LNCaP clone FGC (cell line): ENCODE results near the gene SSTR5.

Source experiments
- DNase-seq: peaks from one replicate; pipeline ENCODE4 v3.0.0-alpha.2; 2011; ENCODE audit warnings: low read depth
- H3K4me3 ChIP-seq: 2 replicates; pipeline ENCODE4 v1.5.1; 2011; ENCODE audit warnings: mild to moderate bottlenecking, low read depth, low read length, control low read depth
- TF ChIP-seq, protein P1 (sequence below): IDR thresholded peaks from 2 replicates; pipeline ENCODE4 v1.5.1; 2012; ENCODE audit warnings: mild to moderate bottlenecking; ENCODE audit not compliant: control insufficient read depth, insufficient read depth; ENCODE audit errors: extremely low read depth

The SSTR5 gene

DNA sequence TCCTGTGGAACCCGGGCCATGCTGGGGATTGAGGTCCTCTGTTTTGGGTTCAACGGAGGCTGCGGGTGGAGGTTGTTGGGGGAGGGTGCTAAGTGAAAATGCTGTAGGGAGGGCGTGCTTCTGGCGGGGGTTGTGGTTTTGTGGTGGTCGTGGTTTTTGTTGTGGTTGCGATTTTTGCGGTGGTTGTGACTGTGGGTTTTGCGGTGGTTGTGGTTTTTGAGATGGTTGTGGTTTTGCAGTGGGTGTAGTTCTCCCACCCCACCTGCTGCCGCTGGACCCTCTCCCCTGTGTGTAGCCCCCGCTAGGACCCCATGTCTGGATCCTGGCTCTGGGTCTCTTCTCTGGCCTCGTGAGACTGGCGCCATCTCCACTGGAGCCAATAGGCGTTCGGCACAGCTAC lies 4.9 kb upstream of the SSTR5 start:
- TF ChIP-seq, protein P1, sequence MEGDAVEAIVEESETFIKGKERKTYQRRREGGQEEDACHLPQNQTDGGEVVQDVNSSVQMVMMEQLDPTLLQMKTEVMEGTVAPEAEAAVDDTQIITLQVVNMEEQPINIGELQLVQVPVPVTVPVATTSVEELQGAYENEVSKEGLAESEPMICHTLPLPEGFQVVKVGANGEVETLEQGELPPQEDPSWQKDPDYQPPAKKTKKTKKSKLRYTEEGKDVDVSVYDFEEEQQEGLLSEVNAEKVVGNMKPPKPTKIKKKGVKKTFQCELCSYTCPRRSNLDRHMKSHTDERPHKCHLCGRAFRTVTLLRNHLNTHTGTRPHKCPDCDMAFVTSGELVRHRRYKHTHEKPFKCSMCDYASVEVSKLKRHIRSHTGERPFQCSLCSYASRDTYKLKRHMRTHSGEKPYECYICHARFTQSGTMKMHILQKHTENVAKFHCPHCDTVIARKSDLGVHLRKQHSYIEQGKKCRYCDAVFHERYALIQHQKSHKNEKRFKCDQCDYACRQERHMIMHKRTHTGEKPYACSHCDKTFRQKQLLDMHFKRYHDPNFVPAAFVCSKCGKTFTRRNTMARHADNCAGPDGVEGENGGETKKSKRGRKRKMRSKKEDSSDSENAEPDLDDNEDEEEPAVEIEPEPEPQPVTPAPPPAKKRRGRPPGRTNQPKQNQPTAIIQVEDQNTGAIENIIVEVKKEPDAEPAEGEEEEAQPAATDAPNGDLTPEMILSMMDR, result no peak
- H3K4me3 ChIP-seq, result no peak overlapping the region
- DNase-seq, result no peak

DNA sequence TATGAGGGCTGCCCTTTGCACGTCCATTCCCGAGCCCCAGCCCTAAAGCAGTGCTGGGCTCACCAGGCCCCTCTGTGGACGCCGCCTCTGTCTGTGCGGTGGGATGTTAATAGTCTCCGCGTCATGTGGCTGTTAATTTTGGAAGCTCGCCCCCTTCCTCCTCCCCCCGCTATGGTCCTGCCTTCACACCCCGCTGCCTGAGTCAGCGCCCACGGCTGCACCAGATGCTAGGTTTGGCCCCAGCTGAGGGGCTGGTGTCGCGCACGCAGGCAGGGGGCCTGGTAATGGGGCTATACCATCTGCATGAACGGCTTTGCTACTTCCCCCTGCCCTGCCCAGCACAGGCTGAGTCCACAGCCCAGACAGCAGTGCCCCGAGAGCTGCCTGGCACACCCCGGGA lies 4.1 kb upstream of the SSTR5 start:
- TF ChIP-seq, protein P1, result no peak
- DNase-seq, result no peak
- H3K4me3 ChIP-seq, result no peak overlapping the region

DNA sequence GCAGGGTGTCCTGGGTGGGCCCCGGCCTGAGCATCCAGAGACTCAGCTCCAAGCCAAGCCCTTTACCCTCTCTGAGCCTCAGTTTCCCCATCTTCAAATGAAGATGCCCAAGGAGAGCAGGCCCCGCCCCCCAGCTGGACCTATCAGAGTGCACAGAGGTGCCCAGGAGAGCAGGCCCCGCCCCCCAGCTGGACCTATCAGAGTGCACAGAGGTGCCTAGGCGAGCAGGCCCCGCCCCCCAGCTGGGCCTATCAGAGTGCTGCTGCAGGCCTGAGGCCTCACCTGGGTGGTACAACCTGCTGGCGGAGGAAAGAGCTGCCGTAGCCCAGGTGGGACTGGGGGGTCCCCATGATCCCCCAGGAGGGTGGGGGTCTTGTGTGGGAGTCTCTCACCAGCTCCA lies 3.4 kb upstream of the SSTR5 start:
- no peak overlapping the region for H3K4me3 ChIP-seq
- TF ChIP-seq, protein P1, result no peak
- DNase-seq, result no peak

DNA sequence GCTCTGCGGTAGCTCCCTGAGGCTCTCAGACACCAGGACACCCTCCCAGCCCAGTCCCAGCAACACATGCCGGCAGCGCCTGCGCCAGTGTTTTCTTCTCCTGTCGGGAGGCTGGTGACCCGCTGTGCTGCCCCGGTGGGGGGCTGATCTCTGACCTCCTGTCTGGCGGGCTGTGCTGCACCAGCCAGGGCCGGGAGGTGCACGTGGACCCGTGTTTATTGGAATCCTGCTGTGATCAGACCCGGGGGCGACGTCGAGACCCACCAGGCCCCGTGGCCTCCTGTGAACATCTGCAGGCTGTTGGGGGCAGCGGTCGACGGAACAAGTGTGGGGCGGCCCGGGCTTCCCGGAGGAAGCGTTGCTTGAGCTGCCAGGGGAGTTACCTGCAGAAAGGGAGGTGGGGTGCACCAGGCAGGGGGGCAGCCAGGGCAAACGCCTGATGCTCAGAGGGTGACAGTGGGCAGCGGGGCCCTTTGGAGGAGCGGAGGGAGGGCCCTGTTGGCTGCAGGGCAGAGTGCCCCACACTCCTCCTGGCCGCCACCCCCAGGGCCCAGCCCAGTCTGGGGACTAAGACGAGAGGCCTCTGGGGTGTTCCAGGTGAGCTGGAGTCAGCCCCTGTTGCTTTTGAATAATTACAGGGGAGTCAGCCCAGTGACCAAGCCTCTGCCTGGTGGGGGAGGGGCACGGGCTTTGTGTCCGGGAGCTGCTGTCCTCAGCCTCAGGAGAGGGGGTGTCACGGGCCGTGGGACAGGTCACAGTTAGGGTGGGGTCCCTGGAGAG lies 2.3 kb upstream of the SSTR5 start:
- DNase-seq, result no peak
- TF ChIP-seq, protein P1, result no peak
- no peak overlapping the region for H3K4me3 ChIP-seq

DNA sequence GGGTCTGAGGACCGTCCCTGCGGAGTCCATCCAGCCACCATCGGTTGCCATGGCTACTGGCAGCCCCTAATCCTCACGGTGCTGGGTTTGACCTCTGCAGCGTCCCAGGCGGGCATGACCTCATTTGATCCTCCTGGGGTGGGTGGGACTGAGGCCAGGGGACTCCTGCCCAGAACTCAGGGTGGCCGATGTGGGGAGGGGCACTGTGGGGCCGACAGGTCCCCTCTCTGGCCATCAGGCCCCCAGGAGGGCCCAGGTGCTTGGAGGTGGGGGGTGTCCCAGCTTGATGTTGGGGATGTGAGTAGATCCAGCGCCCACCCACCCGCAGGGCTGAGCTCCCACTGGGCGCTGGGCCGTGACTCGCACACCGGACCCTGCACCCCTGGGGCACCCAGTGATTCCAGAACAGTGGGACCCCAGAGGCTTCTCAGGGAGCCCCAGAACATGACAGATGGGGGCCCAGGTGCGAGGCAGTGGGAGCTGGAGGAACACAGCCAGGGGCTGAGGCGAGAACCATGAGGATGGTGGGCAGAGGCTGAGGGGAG lies 1.6 kb upstream of the SSTR5 start:
- DNase-seq, result no peak
- no peak overlapping the region for H3K4me3 ChIP-seq
- TF ChIP-seq, protein P1, result no peak

DNA sequence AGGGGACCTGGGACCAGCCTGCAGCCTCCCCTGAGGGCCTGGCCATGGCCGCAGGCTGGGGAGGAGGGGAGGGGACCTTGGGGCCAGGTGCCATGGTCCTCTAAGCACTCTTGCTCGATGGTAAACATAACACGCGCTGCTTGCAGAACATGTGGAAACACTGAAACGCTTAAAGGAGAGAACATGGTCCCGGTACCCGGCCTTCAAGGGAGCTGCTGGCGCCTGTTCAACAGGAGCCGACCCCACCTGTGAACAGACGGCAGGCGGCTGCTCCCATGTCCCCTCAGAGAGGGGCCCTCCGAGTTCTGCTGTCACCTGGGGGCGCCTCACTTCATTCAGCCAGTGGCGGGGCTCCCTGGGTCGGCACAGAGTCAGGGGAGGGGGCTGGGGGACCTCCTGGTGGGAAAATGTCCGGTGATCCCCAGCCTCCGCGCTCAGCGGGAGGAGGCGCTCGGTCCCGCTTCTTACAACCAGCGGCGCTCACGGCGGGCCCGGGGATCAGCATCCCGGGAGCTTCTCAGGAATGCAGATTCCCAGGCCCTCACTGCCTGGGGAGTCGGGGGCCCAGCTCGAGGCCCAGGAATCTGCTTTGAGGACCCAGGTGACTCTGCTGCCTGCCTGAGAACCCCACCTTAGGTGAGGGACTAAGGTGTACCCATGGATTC lies 854 bp upstream of the SSTR5 start:
- no peak for DNase-seq
- H3K4me3 ChIP-seq, result no peak overlapping the region
- TF ChIP-seq, protein P1, result no peak
